ENCODE data around the gene CA5A. TPM values are rescaled to one million over a fixed set of nuclear protein-coding genes. Genes with fewer than 3 reads are reported as not detected.

Gene CA5A
- total RNA-seq, 1 experiment from 2014 or later: not detected

GRCh38 chr16:87960852-87961251 lies 24.5 kb upstream of the CA5A start:
- TF ChIP-seq CTCF (IDR thresholded peaks at IDR 0.05; ENCODE audit: unreplicated experiment): no peak
- peaks cover 3% of the 10 kb centered on the region for H3K36me3 Mint-ChIP-seq (ENCODE audit: insufficient read depth, unreplicated experiment)
- CTCF ChIA-PET: no interaction called here
- H3K4me1 Mint-ChIP-seq (ENCODE audit: low read depth, unreplicated experiment): peaks cover under 1% of the 10 kb centered on the region
- BruUV-seq (replicated peaks): no TSS peak
- no peaks in the 10 kb centered on the region for H3K9me3 Mint-ChIP-seq (ENCODE audit: low read depth, unreplicated experiment)
- H3K27me3 Mint-ChIP-seq (ENCODE audit: unreplicated experiment): no peaks in the 10 kb centered on the region
- no peak overlapping the region for H3K27ac Mint-ChIP-seq (ENCODE audit: unreplicated experiment)
- intact Hi-C loops (cut with micrococcal nuclease; ENCODE audit: unreplicated experiment): no loop called here
- H3K4me3 Mint-ChIP-seq (ENCODE audit: low read depth, unreplicated experiment): no peak overlapping the region
- no peak for DNase-seq

GRCh38 chr16:87960296-87960695 lies 24.0 kb upstream of the CA5A start:
- CTCF ChIA-PET: no interaction called here
- H3K36me3 Mint-ChIP-seq (ENCODE audit: insufficient read depth, unreplicated experiment): peaks cover 3% of the 10 kb centered on the region

GRCh38 chr16:87959391-87959990 lies 23.2 kb upstream of the CA5A start:
- H3K4me1 Mint-ChIP-seq (ENCODE audit: low read depth, unreplicated experiment): peaks cover under 1% of the 10 kb centered on the region
- no peak for TF ChIP-seq CTCF (IDR thresholded peaks at IDR 0.05; ENCODE audit: unreplicated experiment)
- CTCF ChIA-PET: no interaction called here
- no peaks in the 10 kb centered on the region for H3K9me3 Mint-ChIP-seq (ENCODE audit: low read depth, unreplicated experiment)
- H3K36me3 Mint-ChIP-seq (ENCODE audit: insufficient read depth, unreplicated experiment): peaks cover 3% of the 10 kb centered on the region
- BruUV-seq (replicated peaks): no TSS peak
- no peak overlapping the region for H3K4me3 Mint-ChIP-seq (ENCODE audit: low read depth, unreplicated experiment)
- H3K27me3 Mint-ChIP-seq (ENCODE audit: unreplicated experiment): no peaks in the 10 kb centered on the region
- intact Hi-C loops (cut with micrococcal nuclease; ENCODE audit: unreplicated experiment): no loop called here
- no peak overlapping the region for H3K27ac Mint-ChIP-seq (ENCODE audit: unreplicated experiment)
- DNase-seq: no peak

More at GRCh38 chr16:87960296-87960695, 24.0 kb upstream of the CA5A start:
- intact Hi-C loops (cut with micrococcal nuclease; ENCODE audit: unreplicated experiment): no loop called here
- no peak overlapping the region for H3K27ac Mint-ChIP-seq (ENCODE audit: unreplicated experiment)
- TF ChIP-seq CTCF (IDR thresholded peaks at IDR 0.05; ENCODE audit: unreplicated experiment): no peak
- H3K4me3 Mint-ChIP-seq (ENCODE audit: low read depth, unreplicated experiment): no peak overlapping the region
- no peaks in the 10 kb centered on the region for H3K4me1 Mint-ChIP-seq (ENCODE audit: low read depth, unreplicated experiment)
- DNase-seq: no peak
- H3K9me3 Mint-ChIP-seq (ENCODE audit: low read depth, unreplicated experiment): no peaks in the 10 kb centered on the region
- BruUV-seq (replicated peaks): no TSS peak
- H3K27me3 Mint-ChIP-seq (ENCODE audit: unreplicated experiment): no peaks in the 10 kb centered on the region

GRCh38 chr16:87958632-87959031 lies 22.3 kb upstream of the CA5A start:
- intact Hi-C loops (cut with micrococcal nuclease; ENCODE audit: unreplicated experiment): no loop called here
- Mint-ChIP-seq H3K36me3 (ENCODE audit: insufficient read depth, unreplicated experiment) (peaks cover 8% of the 10 kb centered on the region), H3K4me1 (ENCODE audit: low read depth, unreplicated experiment) (peaks cover 10% of the 10 kb centered on the region), H3K9me3 (ENCODE audit: low read depth, unreplicated experiment) (no peaks in the 10 kb centered on the region), H3K27ac (ENCODE audit: unreplicated experiment) (no peak overlapping the region), H3K4me3 (ENCODE audit: low read depth, unreplicated experiment) (no peak overlapping the region), H3K27me3 (ENCODE audit: unreplicated experiment) (no peaks in the 10 kb centered on the region)
- CTCF ChIA-PET: no interaction called here
- DNase-seq: no peak
- no peak for TF ChIP-seq CTCF (IDR thresholded peaks at IDR 0.05; ENCODE audit: unreplicated experiment)
- BruUV-seq (replicated peaks): no TSS peak
